Kidney epithelial cell (primary cell): ENCODE results near the gene HES5. TPM values are rescaled to one million over a fixed set of nuclear protein-coding genes. Genes with fewer than 3 reads are reported as not detected.
"Not testable (repeated sequence)": the region's sequence is repeated elsewhere in the genome, so short reads cannot be mapped to it uniquely, and the experiment has no call there.

Experiments
- DNase-seq: peaks from one replicate; pipeline ENCODE4 v3.0.0-alpha.2; 2010; ENCODE audit warnings: low read depth
- H3K27me3 ChIP-seq: 2 replicates; pipeline ENCODE4 v1.6.0; 2011; ENCODE audit warnings: low read length; ENCODE audit not compliant: control insufficient read depth, insufficient read depth
- H3K36me3 ChIP-seq: 2 replicates; pipeline ENCODE4 v1.5.1; 2011; ENCODE audit warnings: low read length; ENCODE audit not compliant: control insufficient read depth, insufficient read depth
- H3K4me3 ChIP-seq: 2 replicates; pipeline ENCODE4 v1.5.1; 2011; ENCODE audit warnings: low read depth, mild to moderate bottlenecking, control low read depth, low read length
- CTCF ChIP-seq: IDR thresholded peaks from 2 replicates; pipeline ENCODE4 v1.5.1; 2011; ENCODE audit warnings: mild to moderate bottlenecking, moderate library complexity, low read length, control low read depth, inconsistent platforms; ENCODE audit not compliant: insufficient read depth, poor library complexity, severe bottlenecking
- total RNA-seq: library from RNA; depleted of rRNA; stranded (reverse); fragments of >200 nt; gene quantifications from 2 replicates; pipeline ENCODE4 v1.2.3, GENCODE V29; 2015

The HES5 gene
- total RNA-seq, 1 donor from 2014 or later: 0.71 TPM

GRCh38 chr1:2573250-2573920 lies 43.3 kb upstream of the HES5 start:
- DNase-seq: no peak
- Histone ChIP-seq H3K4me3 (no peak overlapping the region), H3K36me3 (no peaks in the 10 kb centered on the region), H3K27me3 (peaks cover 6% of the 10 kb centered on the region)
- TF ChIP-seq CTCF: no peak

GRCh38 chr1:2571348-2571747 lies 41.3 kb upstream of the HES5 start:
- Histone ChIP-seq H3K27me3 (peaks cover 6% of the 10 kb centered on the region), H3K36me3 (no peaks in the 10 kb centered on the region), H3K4me3 (no peak overlapping the region)
- DNase-seq: no peak
- no peak for TF ChIP-seq CTCF

GRCh38 chr1:2570332-2570731 lies 40.3 kb upstream of the HES5 start:
- no peak for TF ChIP-seq CTCF
- no peak overlapping the region for H3K4me3 ChIP-seq
- DNase-seq: no peak
- H3K27me3 ChIP-seq: peaks cover 9% of the 10 kb centered on the region
- H3K36me3 ChIP-seq: no peaks in the 10 kb centered on the region

- not testable (repeated sequence) for H3K27me3 ChIP-seq, DNase-seq, H3K36me3 ChIP-seq, H3K4me3 ChIP-seq
These were observed 39.6 kb upstream of the HES5 start for GRCh38 chr1:2569703-2570102.

- Histone ChIP-seq H3K36me3 (no peaks in the 10 kb centered on the region), H3K4me3 (no peak overlapping the region), H3K27me3 (peaks cover 9% of the 10 kb centered on the region)
- no peak for TF ChIP-seq CTCF
- no peak for DNase-seq
These were observed 39.0 kb upstream of the HES5 start for GRCh38 chr1:2569060-2569459.

- H3K36me3 ChIP-seq, H3K4me3 ChIP-seq, H3K27me3 ChIP-seq, DNase-seq: not testable (repeated sequence)
These were observed 38.2 kb upstream of the HES5 start for GRCh38 chr1:2568187-2568816.

GRCh38 chr1:2567083-2567679 lies 37.1 kb upstream of the HES5 start:
- H3K36me3 ChIP-seq: no peaks in the 10 kb centered on the region
- no peak overlapping the region for H3K4me3 ChIP-seq
- peaks cover 12% of the 10 kb centered on the region for H3K27me3 ChIP-seq
- TF ChIP-seq CTCF: no peak
- no peak for DNase-seq
